Prostate gland (tissue), 2 donors: ENCODE measurements around the gene GNA15. TPM values are rescaled to one million over a fixed set of nuclear protein-coding genes. Genes with fewer than 3 reads are reported as not detected.

Experiments
- DNase-seq: peaks from one replicate; pipeline ENCODE4 v3.0.0-alpha.2; 2019; ENCODE audit warnings: low spot score
- H3K27ac ChIP-seq, 2 donors: fragments of 200-600 bp; sonication (generic); 2 replicates each; pipeline ENCODE4 v1.5.1; 2017 to 2019
- H3K27me3 ChIP-seq: fragments of 200-600 bp; sonication (generic); replicated peaks from 2 replicates; pipeline ENCODE4 v1.5.1; 2019; ENCODE audit not compliant: insufficient read depth
- H3K36me3 ChIP-seq, 2 donors: fragments of 200-600 bp; sonication (generic); 1 replicate in 1 of 2; 2 replicates in 1 of 2; pipeline versions ENCODE4 v1.5.1 to v1.8.1; 2017 to 2019
- H3K4me1 ChIP-seq: fragments of 200-600 bp; sonication (generic); replicated peaks from 2 replicates; pipeline ENCODE4 v1.5.1; 2019
- H3K4me3 ChIP-seq, 2 donors: fragments of 200-600 bp; sonication (generic); 2 replicates each; pipeline ENCODE4 v1.5.1; 2017 to 2019
- H3K9me3 ChIP-seq: fragments of 200-600 bp; sonication (generic); 2 replicates; pipeline ENCODE4 v1.5.1; 2017
- POLR2A ChIP-seq: fragments of 450-650 bp; IDR thresholded peaks from one replicate; pipeline ENCODE4 v1.6.1; 2016; ENCODE audit warnings: antibody characterized with exemption, mild to moderate bottlenecking
- POLR2AphosphoS5 ChIP-seq: sonication (generic); formaldehyde crosslinking; IDR thresholded peaks from one replicate; pipeline ENCODE4 v1.6.1; 2017; ENCODE audit warnings: antibody characterized with exemption
- WGBS: methylation state at CpG from one replicate; pipeline ENCODE4 v1.1.5; 2018; 5-methylcytosine and 5-hydroxymethylcytosine counted together
- intact Hi-C: fragments of 100-400 bp; cut with DNase I; formaldehyde crosslinking; loops from one replicate; pipeline ENCODE4 v1.14.2; 2022
- total RNA-seq, 2 donors: library from RNA; depleted of rRNA; stranded (reverse); fragments of >200 nt; gene quantifications; one replicate each; pipeline ENCODE4 v1.1.0, GENCODE V29; 2016
- TF ChIP-seq, protein P1 (sequence below), 4 experiments: fragments of 200-600 bp in 2 of 4; fragments of 450-650 bp in 2 of 4; sonication (generic) in 2 of 4; IDR thresholded peaks; 1 replicate in 3 of 4; 2 replicates in 1 of 4; pipeline ENCODE4 v1.5.1; 2016 to 2019; ENCODE audit warnings: antibody characterized with exemption in 4 of 4, mild to moderate bottlenecking in 2 of 4, moderate library complexity in 2 of 4

The GNA15 gene
- total RNA-seq, 2 donors from 2014 or later, result 11.1 to 13.3 TPM

DNA sequence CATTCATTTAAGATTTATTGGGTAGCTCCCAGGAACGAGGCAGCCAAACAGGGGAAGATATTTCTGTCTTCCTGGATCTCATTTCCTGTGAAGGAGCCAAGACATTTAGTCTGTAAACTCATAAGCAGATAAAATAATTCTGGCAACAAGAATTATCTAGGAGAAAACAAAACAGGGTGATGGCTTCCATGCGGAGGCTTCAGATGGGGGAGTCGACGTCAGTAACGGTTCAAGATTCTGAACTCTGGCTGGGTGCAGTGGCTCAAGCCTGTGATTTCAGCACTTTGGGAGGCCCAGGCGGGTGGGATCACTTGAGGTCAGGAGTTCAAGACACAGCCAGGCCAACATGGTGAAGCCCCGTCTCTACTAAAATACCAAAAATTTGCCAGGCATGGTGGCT lies 1.3 kb downstream of the GNA15 start:
- intact Hi-C loops, result no loop called here
- Histone ChIP-seq H3K4me3 (peak overlapping the region in 1 of 2 donors; percentile 34), H3K4me1 (peaks cover 6% of the 10 kb centered on the region), H3K27ac (peak overlapping the region; percentile 75 to 79), H3K9me3 (no peaks in the 10 kb centered on the region), H3K36me3 (no peaks in the 10 kb centered on the region), H3K27me3 (no peaks in the 10 kb centered on the region)
- TF ChIP-seq POLR2A, result no peak
- DNase-seq, result no peak
- WGBS, result 30% methylated on average over 7 of the region's 7 CpGs

DNA sequence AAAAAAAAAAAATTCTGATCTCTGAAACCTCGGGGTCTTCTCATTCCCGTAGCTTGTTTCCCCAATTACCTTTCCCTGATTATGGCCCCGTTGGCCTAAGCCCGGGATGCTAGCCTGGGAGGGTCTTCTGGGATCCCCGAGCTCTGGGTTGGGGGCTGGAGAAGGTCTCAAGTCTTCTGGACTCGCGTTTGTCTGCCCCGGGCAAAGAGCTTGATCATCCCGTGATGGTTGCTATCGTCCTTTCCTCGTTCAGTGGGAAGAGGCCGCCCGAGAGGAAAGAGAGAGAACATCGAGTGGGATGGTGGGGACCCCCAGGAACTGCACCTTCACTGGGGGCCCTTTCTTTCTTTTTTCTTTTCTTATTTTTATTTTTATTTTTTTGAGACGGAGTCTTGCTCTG lies 2.4 kb downstream of the GNA15 start:
- Histone ChIP-seq H3K27ac (no peak overlapping the region), H3K4me1 (peaks cover 6% of the 10 kb centered on the region), H3K36me3 (no peaks in the 10 kb centered on the region), H3K27me3 (no peaks in the 10 kb centered on the region), H3K9me3 (no peaks in the 10 kb centered on the region), H3K4me3 (no peak overlapping the region)
- intact Hi-C loops, result no loop called here
- 86% methylated on average over 15 of the region's 15 CpGs for WGBS
- no peak for DNase-seq
- TF ChIP-seq, protein P1, sequence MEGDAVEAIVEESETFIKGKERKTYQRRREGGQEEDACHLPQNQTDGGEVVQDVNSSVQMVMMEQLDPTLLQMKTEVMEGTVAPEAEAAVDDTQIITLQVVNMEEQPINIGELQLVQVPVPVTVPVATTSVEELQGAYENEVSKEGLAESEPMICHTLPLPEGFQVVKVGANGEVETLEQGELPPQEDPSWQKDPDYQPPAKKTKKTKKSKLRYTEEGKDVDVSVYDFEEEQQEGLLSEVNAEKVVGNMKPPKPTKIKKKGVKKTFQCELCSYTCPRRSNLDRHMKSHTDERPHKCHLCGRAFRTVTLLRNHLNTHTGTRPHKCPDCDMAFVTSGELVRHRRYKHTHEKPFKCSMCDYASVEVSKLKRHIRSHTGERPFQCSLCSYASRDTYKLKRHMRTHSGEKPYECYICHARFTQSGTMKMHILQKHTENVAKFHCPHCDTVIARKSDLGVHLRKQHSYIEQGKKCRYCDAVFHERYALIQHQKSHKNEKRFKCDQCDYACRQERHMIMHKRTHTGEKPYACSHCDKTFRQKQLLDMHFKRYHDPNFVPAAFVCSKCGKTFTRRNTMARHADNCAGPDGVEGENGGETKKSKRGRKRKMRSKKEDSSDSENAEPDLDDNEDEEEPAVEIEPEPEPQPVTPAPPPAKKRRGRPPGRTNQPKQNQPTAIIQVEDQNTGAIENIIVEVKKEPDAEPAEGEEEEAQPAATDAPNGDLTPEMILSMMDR (IDR thresholded peaks at IDR 0.05), result no peak
- TF ChIP-seq POLR2A (no peak), POLR2AphosphoS5 (no peak)

DNA sequence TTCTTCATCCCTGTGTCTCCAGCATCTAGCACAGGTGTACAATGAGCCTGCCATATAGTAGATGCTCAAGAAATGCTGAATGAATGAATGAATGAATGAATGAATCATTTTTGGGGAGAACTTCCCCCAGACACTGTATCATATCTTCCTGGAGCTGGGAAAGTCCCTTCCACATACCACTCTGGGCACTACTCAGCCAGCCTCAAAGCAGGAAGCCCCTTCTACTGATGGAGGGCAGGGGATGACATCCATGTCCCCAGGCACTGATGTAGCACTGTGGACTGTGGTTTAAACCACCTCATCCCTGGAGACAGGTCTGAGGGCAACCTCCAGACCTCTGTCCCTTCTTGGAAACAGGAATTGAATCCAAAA lies 4.8 kb downstream of the GNA15 start:
- no peaks in the 10 kb centered on the region for H3K36me3 ChIP-seq
- no peak overlapping the region for H3K27ac ChIP-seq
- TF ChIP-seq, protein P1 (IDR thresholded peaks at IDR 0.05), result no peak
- no peak for DNase-seq
- no peak overlapping the region for H3K4me3 ChIP-seq
- intact Hi-C loops, result no loop called here
- H3K9me3 ChIP-seq, result no peaks in the 10 kb centered on the region
- H3K4me1 ChIP-seq, result no peaks in the 10 kb centered on the region
- no peaks in the 10 kb centered on the region for H3K27me3 ChIP-seq

DNA sequence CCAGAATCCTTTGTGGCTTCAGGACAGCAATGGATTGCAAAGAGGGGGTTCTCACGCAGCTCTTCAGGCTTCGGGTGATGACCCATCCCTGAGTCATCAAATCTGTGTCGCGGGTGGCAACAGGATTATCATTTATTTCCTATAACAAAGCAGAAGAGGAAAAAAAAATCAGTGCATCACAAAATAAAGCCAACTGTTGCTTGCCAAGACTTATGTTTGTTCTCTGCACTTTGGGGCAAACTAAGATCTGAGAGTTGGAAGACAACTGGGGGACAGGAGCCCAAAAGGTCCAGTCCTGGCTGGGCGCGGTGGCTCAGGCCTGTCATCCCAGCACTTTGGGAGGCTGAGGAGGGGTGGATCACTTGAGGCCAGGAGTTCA lies 6.4 kb downstream of the GNA15 start:
- Histone ChIP-seq H3K9me3 (no peaks in the 10 kb centered on the region), H3K27ac (peak overlapping the region in 1 of 2 donors; percentile 10), H3K36me3 (no peaks in the 10 kb centered on the region), H3K4me1 (no peaks in the 10 kb centered on the region), H3K27me3 (no peaks in the 10 kb centered on the region), H3K4me3 (no peak overlapping the region)
- TF ChIP-seq POLR2AphosphoS5, result no peak
- TF ChIP-seq, protein P1 (IDR thresholded peaks at IDR 0.05), result no peak
- no peak for TF ChIP-seq POLR2A
- intact Hi-C loops, result no loop called here
- 14% methylated on average over 6 of the region's 6 CpGs for WGBS
- no peak for DNase-seq

DNA sequence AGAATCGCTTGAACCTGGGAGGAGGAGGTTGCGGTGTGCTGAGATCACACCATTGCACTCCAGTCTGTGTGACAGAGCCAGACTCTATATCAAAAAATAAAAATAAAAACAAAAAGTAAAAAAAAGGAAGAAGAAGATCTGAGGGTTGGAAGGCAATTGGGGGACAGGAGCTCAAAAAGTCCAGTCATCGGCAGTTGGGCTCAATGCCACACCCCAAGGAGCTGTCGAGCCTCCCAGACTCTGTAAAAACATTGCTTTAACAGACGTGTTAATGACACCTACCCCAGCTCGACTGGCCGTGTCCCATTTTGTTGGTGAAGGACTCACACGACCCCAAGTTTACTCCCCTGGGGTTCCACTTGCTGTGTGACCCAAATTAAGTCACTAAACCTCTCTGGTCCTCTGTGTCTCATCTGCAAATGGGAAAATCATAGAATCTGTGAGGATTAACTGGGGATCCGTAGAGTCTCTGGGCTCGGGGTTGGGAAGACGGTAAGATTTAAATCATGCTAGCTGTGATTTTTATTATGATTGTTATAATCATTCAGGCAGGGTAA lies 7.0 kb downstream of the GNA15 start:
- H3K4me3 ChIP-seq, result no peak overlapping the region
- no peak overlapping the region for H3K27ac ChIP-seq
- H3K36me3 ChIP-seq, result no peaks in the 10 kb centered on the region
- H3K27me3 ChIP-seq, result no peaks in the 10 kb centered on the region
- H3K4me1 ChIP-seq, result no peaks in the 10 kb centered on the region
- DNase-seq, result no peak
- WGBS, result 63% methylated on average over 11 of the region's 11 CpGs
- H3K9me3 ChIP-seq, result no peaks in the 10 kb centered on the region
- intact Hi-C loops, result no loop called here
- no peak for TF ChIP-seq POLR2A
- TF ChIP-seq, protein P1 (IDR thresholded peaks at IDR 0.05), result no peak
- TF ChIP-seq POLR2AphosphoS5, result no peak
